Renal cortical epithelial cell (primary cell): ENCODE data around the gene FGR. TPM values are rescaled to one million over a fixed set of nuclear protein-coding genes. Genes with fewer than 3 reads are reported as not detected.

Experiments used
- DNase-seq: peaks from one replicate; pipeline ENCODE4 v3.0.0-alpha.2; 2011; ENCODE audit warnings: low read depth
- total RNA-seq: library from RNA; depleted of rRNA; stranded (reverse); fragments of >200 nt; gene quantifications from 2 replicates; pipeline ENCODE4 v1.2.3, GENCODE V29; 2014

The FGR gene
- total RNA-seq, 1 donor from 2014 or later = 0.10 TPM

DNA sequence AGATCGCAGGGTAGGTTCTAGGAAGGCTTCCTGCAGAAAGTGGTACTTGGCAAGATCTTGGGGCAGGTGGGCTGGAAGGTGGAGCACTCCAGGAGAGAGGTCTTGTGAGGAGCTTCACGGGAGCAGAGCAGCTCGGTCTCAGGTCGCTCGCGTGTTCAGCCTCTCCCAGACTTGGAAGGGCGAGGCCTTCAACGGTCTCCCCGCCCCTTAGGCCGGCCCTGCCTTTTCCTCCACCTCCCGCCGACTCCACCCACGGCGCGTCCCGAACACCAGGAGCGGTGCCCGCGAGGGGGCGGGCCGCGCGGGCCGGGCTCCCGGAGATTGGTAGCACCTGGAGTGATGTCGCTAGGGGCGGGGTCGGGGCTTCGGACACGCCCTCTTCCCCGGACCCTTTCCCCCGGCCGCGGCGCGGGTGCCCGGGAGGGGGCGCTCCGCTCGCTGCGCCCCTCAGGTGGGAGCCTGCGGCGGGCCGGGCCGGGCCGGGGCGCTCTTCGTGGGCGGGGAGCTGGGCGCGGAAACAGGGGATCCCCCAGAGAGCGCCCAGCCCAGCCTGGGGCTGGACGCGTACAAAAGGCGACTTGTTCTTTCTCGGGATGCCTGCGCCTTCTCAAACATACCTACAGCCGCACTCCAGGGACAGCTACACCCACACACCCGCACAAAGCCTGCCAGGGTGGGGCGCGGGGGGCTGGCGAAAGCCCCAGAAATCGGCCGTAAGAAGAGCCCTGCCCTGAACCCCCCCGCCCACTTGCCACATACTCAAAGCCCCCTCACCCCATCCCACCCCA, 66.5 kb downstream of the FGR start:
- DNase-seq = peak; percentile 81

DNA sequence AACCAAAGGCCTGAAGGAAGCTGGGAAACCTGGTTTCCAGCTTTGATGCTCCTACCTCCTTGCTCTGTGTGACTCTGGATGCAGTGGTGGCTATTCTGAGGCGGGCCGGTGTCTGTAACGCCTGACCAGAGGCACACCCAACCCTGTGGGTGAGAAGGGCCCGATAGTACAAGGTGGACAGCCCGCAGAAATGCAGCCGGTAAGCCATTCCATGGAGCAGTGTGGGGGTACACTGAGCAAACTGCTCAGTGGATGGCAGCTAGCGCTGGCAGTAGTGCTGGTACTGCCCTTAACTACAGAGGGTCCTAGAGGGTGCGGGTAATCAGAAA, 67.0 kb downstream of the FGR start:
- no peak for DNase-seq

GRCh38 chr1:27567146-27567526, 67.8 kb downstream of the FGR start:
- no peak for DNase-seq

DNA sequence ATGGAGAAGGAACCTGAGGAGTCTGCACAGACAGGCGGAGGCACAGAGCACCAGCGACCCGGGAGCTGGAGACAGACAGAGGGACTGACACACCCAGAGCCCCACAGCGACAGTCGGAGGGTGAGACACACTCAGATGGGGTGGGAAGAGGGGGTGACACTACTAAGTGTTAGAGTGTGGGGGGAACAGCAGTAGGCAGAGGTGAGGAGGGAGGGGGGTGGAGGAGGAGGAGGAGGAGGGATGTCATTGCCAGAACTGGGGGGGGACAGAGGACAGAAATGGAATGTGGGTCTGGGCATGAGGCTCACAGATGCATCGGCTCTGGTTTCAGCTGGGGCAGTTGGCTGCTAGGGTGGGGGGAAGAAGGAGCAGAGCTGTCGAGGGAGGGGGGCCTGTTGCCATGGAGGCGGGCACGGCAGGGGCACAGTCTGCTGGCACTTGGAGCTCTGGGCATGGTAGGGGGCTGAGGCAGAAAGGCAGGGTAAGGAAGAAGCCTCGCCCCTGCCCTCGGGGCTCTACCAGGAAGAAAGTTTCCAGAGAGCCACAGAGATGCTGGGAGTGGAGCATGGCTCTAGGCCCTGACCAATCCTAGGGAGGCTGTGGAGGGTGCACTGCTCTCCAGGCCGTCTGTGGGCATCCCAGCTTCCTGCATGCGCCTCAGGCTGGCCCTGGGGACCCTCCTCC, 68.4 kb downstream of the FGR start:
- DNase-seq = no peak

DNA sequence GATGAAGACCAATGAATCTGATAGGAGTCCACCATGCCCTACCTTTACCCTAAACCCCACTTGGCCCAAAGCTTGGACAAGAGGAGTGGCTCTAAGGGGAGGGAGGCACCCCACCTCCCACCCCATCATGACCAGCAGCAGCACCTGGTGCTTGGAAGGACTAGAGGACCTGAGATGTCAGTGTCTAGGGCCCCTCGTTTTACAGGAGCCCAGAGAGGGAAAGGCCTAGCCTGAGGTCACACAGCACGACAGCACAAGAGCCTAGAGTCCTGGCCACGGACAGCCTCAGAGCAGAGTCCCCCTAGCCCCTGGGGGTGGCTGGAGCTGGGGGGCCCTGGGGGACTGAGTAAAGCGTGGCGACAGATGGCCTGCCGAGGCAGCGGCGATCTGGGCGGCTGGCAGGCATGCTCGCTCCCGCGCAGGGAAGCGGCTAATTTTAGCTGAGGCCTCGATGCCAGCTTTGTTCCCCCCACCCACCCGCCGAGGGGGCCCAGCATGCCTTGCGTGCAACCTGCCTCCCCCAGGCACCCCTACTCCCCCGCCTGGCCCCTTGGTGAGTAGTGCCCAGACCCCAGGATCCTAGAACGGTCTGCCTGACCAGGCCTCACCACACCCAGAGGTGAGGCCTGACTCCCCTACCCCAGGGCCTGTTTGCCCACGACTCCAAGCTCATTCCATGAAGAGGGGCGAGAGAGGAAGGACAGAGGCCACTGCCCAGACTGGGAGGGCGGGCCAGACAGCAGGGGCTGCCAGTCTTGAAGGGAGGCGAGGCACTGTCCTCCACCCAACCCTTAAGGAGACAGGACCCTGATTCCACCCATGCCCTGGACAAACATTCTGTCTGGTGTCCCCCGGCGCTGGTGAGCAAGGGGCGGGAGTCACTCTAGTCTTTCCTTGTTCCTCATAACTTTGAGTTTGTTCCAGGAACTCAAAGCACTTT, 70.0 kb downstream of the FGR start:
- no peak for DNase-seq

GRCh38 chr1:27563591-27564471, 71.2 kb downstream of the FGR start:
- peak; percentile 59 for DNase-seq

DNA sequence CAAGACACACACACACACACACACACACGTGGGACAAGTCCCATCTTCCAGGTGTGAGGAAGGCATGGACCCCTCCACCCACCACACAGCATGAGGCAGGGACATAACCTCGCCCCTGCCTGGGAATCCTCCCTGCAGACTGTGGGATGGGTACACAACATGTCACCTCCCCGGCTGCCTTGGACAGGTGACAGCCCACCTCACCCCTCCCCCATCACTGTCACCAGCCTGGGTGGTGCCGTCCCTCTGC, 71.7 kb downstream of the FGR start:
- no peak for DNase-seq

DNA sequence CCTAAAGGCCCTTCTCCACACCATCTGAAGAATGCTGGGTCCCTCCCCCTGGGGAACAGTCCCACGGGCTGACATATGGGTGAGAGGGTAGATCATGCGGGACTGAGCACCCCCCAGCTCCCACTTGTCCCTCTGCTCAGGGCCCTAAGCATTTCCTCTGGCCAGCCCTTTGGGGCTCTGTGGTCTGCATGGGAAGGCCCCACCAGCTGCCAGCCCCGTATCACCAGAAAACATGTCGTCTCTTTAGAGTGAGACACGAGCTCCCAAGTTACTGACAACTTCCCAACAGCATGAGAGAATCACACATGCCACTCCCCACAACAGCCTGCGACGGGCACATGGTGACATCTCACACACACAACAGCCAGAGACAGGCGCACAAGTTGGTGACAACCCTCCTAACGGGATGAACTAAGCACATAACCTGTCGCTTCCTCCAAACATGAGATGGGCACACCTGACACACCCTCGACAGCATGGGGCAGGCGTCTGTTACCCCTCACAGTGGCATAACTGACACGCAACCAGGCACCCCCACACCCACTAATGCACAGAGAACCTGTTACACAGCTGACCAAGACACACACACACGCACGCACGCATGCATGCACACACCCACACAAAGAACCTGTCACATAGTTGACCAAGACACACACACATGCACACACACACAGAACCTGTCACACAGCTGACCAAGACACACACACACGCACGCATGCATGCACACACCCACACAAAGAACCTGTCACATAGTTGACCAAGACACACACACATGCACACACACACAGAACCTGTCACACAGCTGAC, 72.2 kb downstream of the FGR start:
- no peak for DNase-seq

Other genes with a start within 250 kb of the FGR start
- 0.25 TPM in 1 of 2 replicates, not detected in the other for gene GPR3, start 242.6 kb downstream of the FGR start, total RNA-seq
- 15.1 and 48.0 TPM in 2 replicates for gene WASF2, start 145.0 kb downstream of the FGR start, total RNA-seq
- 2.6 and 15.4 TPM in 2 replicates for gene AHDC1, start 31.0 kb downstream of the FGR start, total RNA-seq
- 20.9 and 63.6 TPM in 2 replicates for gene IFI6, start 37.0 kb upstream of the FGR start, total RNA-seq
- 12.0 and 14.8 TPM in 2 replicates for gene FAM76A, start 90.8 kb upstream of the FGR start, total RNA-seq
- gene STX12, start 138.0 kb upstream of the FGR start, total RNA-seq = 66.0 and 75.5 TPM in 2 replicates
- gene PPP1R8, start 195.6 kb upstream of the FGR start, total RNA-seq = 47.1 and 61.7 TPM in 2 replicates
- gene THEMIS2, start 237.4 kb upstream of the FGR start, total RNA-seq = 9.3 and 37.5 TPM in 2 replicates